ENCODE measurements around the gene WWOX.

Gene WWOX

GRCh38 chr16:78413651-78414050, 314.2 kb downstream of the WWOX start:
- DNase-seq: no peak

- DNase-seq: no peak
Observed at GRCh38 chr16:78415013-78415412, 315.6 kb downstream of the WWOX start.

GRCh38 chr16:78415669-78416068, 316.2 kb downstream of the WWOX start:
- DNase-seq: no peak

GRCh38 chr16:78416400-78416799, 316.9 kb downstream of the WWOX start:
- no peak for DNase-seq

GRCh38 chr16:78421181-78421708, 321.8 kb downstream of the WWOX start:
- DNase-seq: no peak

GRCh38 chr16:78425281-78425680, 325.8 kb downstream of the WWOX start:
- no peak for DNase-seq

- no peak for DNase-seq
Observed at GRCh38 chr16:78425891-78426510, 326.5 kb downstream of the WWOX start.

- DNase-seq: no peak
Observed at GRCh38 chr16:78428193-78428592, 328.7 kb downstream of the WWOX start.

- DNase-seq: no peak
Observed at GRCh38 chr16:78430281-78430680, 330.8 kb downstream of the WWOX start.

- no peak for DNase-seq
Observed at GRCh38 chr16:78431004-78431670, 331.7 kb downstream of the WWOX start.

GRCh38 chr16:78431701-78432100, 332.2 kb downstream of the WWOX start:
- no peak for DNase-seq

GRCh38 chr16:78432451-78432850, 333.0 kb downstream of the WWOX start:
- DNase-seq: no peak

- DNase-seq: no peak
Observed at GRCh38 chr16:78433116-78433515, 333.7 kb downstream of the WWOX start.

- DNase-seq: no peak
Observed at GRCh38 chr16:78434401-78434800, 334.9 kb downstream of the WWOX start.

GRCh38 chr16:78435260-78435659, 335.8 kb downstream of the WWOX start:
- DNase-seq: no peak

GRCh38 chr16:78436023-78436422, 336.6 kb downstream of the WWOX start:
- no peak for DNase-seq

- no peak for DNase-seq
Observed at GRCh38 chr16:78436846-78437245, 337.4 kb downstream of the WWOX start.

- no peak for DNase-seq
Observed at GRCh38 chr16:78437352-78437968, 338.0 kb downstream of the WWOX start.

- no peak for DNase-seq
Observed at GRCh38 chr16:78438219-78438618, 338.8 kb downstream of the WWOX start.

- no peak for DNase-seq
Observed at GRCh38 chr16:78438632-78439031, 339.2 kb downstream of the WWOX start.

GRCh38 chr16:78439646-78440045, 340.2 kb downstream of the WWOX start:
- no peak for DNase-seq

- no peak for DNase-seq
Observed at GRCh38 chr16:78441298-78441697, 341.8 kb downstream of the WWOX start.

GRCh38 chr16:78443542-78444364, 344.3 kb downstream of the WWOX start:
- no peak for DNase-seq

Data from DMS79 (cell line).